ENCODE results near the gene SGK1. TPM values are rescaled to one million over a fixed set of nuclear protein-coding genes. Genes with fewer than 3 reads are reported as not detected.
"Not testable (repeated sequence)": the region's sequence is repeated elsewhere in the genome, so short reads cannot be mapped to it uniquely, and the experiment has no call there.

Gene SGK1
- polyA plus RNA-seq, 1 donor (not counting 4 experiments of a cell fraction or from before 2014, with no cell fraction given), result 156 TPM

DNA sequence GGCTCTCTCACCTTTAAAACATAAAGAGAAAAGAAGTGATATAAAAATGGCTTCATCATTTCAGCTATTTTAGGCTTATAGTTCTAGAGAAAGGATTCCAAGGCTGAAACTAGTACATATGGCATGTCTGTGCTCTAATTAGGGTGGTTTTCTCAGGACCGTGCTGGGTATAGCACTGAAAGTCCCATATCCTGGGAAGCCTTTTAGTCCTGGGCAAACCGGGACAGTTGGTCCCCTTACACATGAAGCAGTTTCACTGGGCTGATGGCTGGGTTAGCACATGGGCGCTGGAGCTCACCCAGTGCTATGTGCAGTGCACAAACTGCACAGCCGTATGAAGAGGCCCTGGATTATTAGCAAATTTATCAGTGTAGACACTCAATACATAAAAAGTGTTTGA is 110.5 kb downstream of the SGK1 start:
- Histone ChIP-seq H3K4me3 (ENCODE audit: control insufficient read depth in 2 of 3, extremely low read depth in 1 of 3, insufficient read depth in 2 of 3, low read depth in 1 of 3, low read length in 3 of 3) (no peak overlapping the region), H3K27me3 (ENCODE audit: control insufficient read depth, extremely low read depth, insufficient read depth, low read length) (no peaks in the 10 kb centered on the region), H3K4me2 (ENCODE audit: control insufficient read depth, extremely low read depth, insufficient read depth, low read depth, low read length) (no peak overlapping the region), H3K79me2 (ENCODE audit: control insufficient read depth, insufficient read depth, low read length) (no peaks in the 10 kb centered on the region), H3K9me1 (ENCODE audit: control insufficient read depth, extremely low read depth, insufficient read depth, low read length) (no peaks in the 10 kb centered on the region), H2AFZ (ENCODE audit: control insufficient read depth, low read length) (no peak overlapping the region), H3K4me1 (ENCODE audit: control insufficient read depth, extremely low read depth, insufficient read depth, low read length) (no peaks in the 10 kb centered on the region), H3K36me3 (ENCODE audit: control insufficient read depth in 2 of 2, extremely low read depth in 1 of 2, insufficient read depth in 2 of 2, low read length in 2 of 2) (no peaks in the 10 kb centered on the region), H3K27ac (ENCODE audit: control insufficient read depth, insufficient read depth, low read length) (no peak overlapping the region), H3K9me3 (ENCODE audit: control insufficient read depth, low read depth, low read length) (no peaks in the 10 kb centered on the region), H4K20me1 (ENCODE audit: control insufficient read depth, extremely low read depth, insufficient read depth, low read length) (no peaks in the 10 kb centered on the region), H3K9ac (ENCODE audit: control insufficient read depth, extremely low read depth, insufficient read depth, low read length) (no peak overlapping the region)
- TF ChIP-seq EZH2 (IDR thresholded peaks at IDR 0.05; ENCODE audit: low read length), result no peak
- TF ChIP-seq, protein P1, sequence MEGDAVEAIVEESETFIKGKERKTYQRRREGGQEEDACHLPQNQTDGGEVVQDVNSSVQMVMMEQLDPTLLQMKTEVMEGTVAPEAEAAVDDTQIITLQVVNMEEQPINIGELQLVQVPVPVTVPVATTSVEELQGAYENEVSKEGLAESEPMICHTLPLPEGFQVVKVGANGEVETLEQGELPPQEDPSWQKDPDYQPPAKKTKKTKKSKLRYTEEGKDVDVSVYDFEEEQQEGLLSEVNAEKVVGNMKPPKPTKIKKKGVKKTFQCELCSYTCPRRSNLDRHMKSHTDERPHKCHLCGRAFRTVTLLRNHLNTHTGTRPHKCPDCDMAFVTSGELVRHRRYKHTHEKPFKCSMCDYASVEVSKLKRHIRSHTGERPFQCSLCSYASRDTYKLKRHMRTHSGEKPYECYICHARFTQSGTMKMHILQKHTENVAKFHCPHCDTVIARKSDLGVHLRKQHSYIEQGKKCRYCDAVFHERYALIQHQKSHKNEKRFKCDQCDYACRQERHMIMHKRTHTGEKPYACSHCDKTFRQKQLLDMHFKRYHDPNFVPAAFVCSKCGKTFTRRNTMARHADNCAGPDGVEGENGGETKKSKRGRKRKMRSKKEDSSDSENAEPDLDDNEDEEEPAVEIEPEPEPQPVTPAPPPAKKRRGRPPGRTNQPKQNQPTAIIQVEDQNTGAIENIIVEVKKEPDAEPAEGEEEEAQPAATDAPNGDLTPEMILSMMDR (optimal IDR thresholded peaks at IDR 0.05 in 1 of 3, IDR thresholded peaks at IDR 0.05 in 1 of 3, conservative IDR thresholded peaks at IDR 0.05 in 1 of 3; ENCODE audit: extremely low read depth in 1 of 3, insufficient read depth in 2 of 3, low read length in 3 of 3), result no peak
- FAIRE-seq (no peak), DNase-seq (ENCODE audit: low read depth, low spot score) (no peak)
- dilution Hi-C loops (cut with MboI; ENCODE audit: extremely low pct_ligation_motif_present, low sequenced_read_pairs), result no loop called here

DNA sequence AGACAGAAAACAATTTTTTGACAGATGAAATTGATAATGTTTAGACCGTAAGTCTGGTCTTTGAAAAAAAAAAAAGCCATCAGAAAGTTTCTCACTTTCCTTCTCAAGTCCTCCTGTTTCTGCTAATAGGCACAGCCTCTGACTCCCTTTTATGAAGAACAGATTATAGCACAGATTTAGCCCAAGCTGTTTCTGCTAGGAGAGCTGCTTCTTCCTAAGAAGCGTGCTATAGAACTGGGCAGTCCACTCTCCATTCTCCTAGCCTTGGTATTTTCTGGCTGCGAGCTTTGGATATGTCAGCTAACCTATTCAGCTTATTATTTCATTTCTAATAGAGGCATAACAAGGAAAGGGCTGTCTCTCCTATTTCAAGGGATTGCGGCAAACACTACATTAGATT is 112.5 kb downstream of the SGK1 start:
- TF ChIP-seq, protein P1 (optimal IDR thresholded peaks at IDR 0.05 in 1 of 3, IDR thresholded peaks at IDR 0.05 in 1 of 3, conservative IDR thresholded peaks at IDR 0.05 in 1 of 3; ENCODE audit: extremely low read depth in 1 of 3, insufficient read depth in 2 of 3, low read length in 3 of 3), result no peak
- TF ChIP-seq EZH2 (IDR thresholded peaks at IDR 0.05; ENCODE audit: low read length), result no peak
- Histone ChIP-seq H3K79me2 (ENCODE audit: control insufficient read depth, insufficient read depth, low read length) (no peaks in the 10 kb centered on the region), H3K27me3 (ENCODE audit: control insufficient read depth, extremely low read depth, insufficient read depth, low read length) (no peaks in the 10 kb centered on the region), H3K4me3 (ENCODE audit: control insufficient read depth in 2 of 3, extremely low read depth in 1 of 3, insufficient read depth in 2 of 3, low read depth in 1 of 3, low read length in 3 of 3) (no peak overlapping the region), H3K9ac (ENCODE audit: control insufficient read depth, extremely low read depth, insufficient read depth, low read length) (no peak overlapping the region), H3K9me3 (ENCODE audit: control insufficient read depth, low read depth, low read length) (no peaks in the 10 kb centered on the region), H3K4me1 (ENCODE audit: control insufficient read depth, extremely low read depth, insufficient read depth, low read length) (no peaks in the 10 kb centered on the region), H3K27ac (ENCODE audit: control insufficient read depth, insufficient read depth, low read length) (no peak overlapping the region), H4K20me1 (ENCODE audit: control insufficient read depth, extremely low read depth, insufficient read depth, low read length) (no peaks in the 10 kb centered on the region), H2AFZ (ENCODE audit: control insufficient read depth, low read length) (no peak overlapping the region), H3K4me2 (ENCODE audit: control insufficient read depth, extremely low read depth, insufficient read depth, low read depth, low read length) (no peak overlapping the region), H3K36me3 (ENCODE audit: control insufficient read depth in 2 of 2, extremely low read depth in 1 of 2, insufficient read depth in 2 of 2, low read length in 2 of 2) (no peaks in the 10 kb centered on the region), H3K9me1 (ENCODE audit: control insufficient read depth, extremely low read depth, insufficient read depth, low read length) (no peaks in the 10 kb centered on the region)
- dilution Hi-C loops (cut with MboI; ENCODE audit: extremely low pct_ligation_motif_present, low sequenced_read_pairs), result no loop called here
- no peak for FAIRE-seq
- no peak for DNase-seq (ENCODE audit: low read depth, low spot score)

DNA sequence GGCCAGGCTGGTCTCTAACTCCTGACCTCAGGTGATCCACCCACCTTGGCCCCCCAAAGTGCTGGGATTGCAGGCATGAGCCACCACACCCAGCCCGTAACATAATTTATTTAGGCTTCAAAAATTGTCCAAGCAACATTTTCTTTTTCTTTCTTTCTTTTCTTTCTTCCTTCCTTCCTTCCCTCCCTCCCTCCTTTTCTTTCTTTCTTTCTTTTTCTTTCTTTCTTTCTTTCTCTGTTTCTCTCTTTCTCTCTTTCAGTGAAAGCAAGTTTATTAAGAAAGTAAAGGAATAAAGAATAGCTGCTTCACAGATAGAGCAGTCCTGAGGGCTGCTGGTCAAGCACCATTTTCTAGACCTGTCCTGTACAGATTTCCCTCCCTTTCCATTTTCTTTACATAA is 113.2 kb downstream of the SGK1 start:
- H2AFZ ChIP-seq (ENCODE audit: control insufficient read depth, low read length); H3K9me1 ChIP-seq (ENCODE audit: control insufficient read depth, extremely low read depth, insufficient read depth, low read length); H3K9me3 ChIP-seq (ENCODE audit: control insufficient read depth, low read depth, low read length); DNase-seq (ENCODE audit: low read depth, low spot score); H3K4me3 ChIP-seq (ENCODE audit: control insufficient read depth in 2 of 3, extremely low read depth in 1 of 3, insufficient read depth in 2 of 3, low read depth in 1 of 3, low read length in 3 of 3); H3K4me2 ChIP-seq (ENCODE audit: control insufficient read depth, extremely low read depth, insufficient read depth, low read depth, low read length); H4K20me1 ChIP-seq (ENCODE audit: control insufficient read depth, extremely low read depth, insufficient read depth, low read length); H3K9ac ChIP-seq (ENCODE audit: control insufficient read depth, extremely low read depth, insufficient read depth, low read length); H3K27me3 ChIP-seq (ENCODE audit: control insufficient read depth, extremely low read depth, insufficient read depth, low read length); H3K4me1 ChIP-seq (ENCODE audit: control insufficient read depth, extremely low read depth, insufficient read depth, low read length); dilution Hi-C loops (cut with MboI; ENCODE audit: extremely low pct_ligation_motif_present, low sequenced_read_pairs); FAIRE-seq; H3K27ac ChIP-seq (ENCODE audit: control insufficient read depth, insufficient read depth, low read length); H3K36me3 ChIP-seq (ENCODE audit: control insufficient read depth in 2 of 2, extremely low read depth in 1 of 2, insufficient read depth in 2 of 2, low read length in 2 of 2); H3K79me2 ChIP-seq (ENCODE audit: control insufficient read depth, insufficient read depth, low read length): not testable (repeated sequence)

Measured in keratinocyte (primary cell).